BE2C (cell line): ENCODE data around the gene LTC4S.
A peak's percentile ranks its signal among the peaks of the same experiment; 100 is the strongest.

ENCODE experiments used
- DNase-seq: peaks from one replicate; pipeline ENCODE4 v3.0.0-alpha.2; 2020
- H3K27me3 ChIP-seq: fragments of 250-450 bp; sonication (Bioruptor Pico); 2 replicates; pipeline ENCODE4 v1.5.1; 2020; ENCODE audit warnings: mild to moderate bottlenecking
- H3K36me3 ChIP-seq: fragments of 250-450 bp; sonication (Bioruptor Pico); 2 replicates; pipeline ENCODE4 v1.5.1; 2020; ENCODE audit warnings: mild to moderate bottlenecking
- H3K4me1 ChIP-seq: fragments of 250-450 bp; sonication (Bioruptor Pico); 2 replicates; pipeline ENCODE4 v1.5.1; 2020
- H3K4me3 ChIP-seq: 2 replicates; pipeline ENCODE4 v1.5.1; 2011; ENCODE audit warnings: low read depth, low read length
- H3K9me3 ChIP-seq: fragments of 250-450 bp; sonication (Bioruptor Pico); 2 replicates; pipeline ENCODE4 v1.5.1; 2020
- TF ChIP-seq, protein P1 (sequence below): IDR thresholded peaks from 2 replicates; pipeline ENCODE4 v1.5.1; 2012; ENCODE audit warnings: mild to moderate bottlenecking, low read depth, low read length

Gene LTC4S

DNA sequence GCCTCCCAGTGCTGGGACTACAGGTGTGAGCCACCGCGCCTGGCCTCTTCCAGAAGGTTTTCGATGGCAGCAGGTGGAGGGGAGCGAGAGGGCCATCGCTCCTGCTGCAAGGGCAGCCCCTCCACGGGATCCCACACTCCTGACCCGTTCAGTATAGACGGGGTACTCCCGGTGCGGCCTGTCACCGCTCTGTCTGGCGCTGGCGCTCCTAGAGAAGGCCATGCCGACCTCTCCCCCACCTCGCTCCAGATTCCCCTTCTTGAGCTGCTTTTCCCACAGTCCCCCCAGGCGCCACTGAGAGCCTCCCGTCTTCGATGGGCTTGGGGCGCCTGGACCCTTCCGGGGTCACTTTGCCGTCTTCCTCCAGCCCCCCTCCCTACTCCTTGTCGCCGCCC lies 22.6 kb downstream of the LTC4S start:
- H3K27me3 ChIP-seq: no peaks in the 10 kb centered on the region
- DNase-seq: no peak
- no peaks in the 10 kb centered on the region for H3K9me3 ChIP-seq
- peaks cover 19% of the 10 kb centered on the region for H3K4me1 ChIP-seq
- H3K4me3 ChIP-seq: no peak overlapping the region
- H3K36me3 ChIP-seq: peaks cover 9% of the 10 kb centered on the region
- TF ChIP-seq, protein P1, sequence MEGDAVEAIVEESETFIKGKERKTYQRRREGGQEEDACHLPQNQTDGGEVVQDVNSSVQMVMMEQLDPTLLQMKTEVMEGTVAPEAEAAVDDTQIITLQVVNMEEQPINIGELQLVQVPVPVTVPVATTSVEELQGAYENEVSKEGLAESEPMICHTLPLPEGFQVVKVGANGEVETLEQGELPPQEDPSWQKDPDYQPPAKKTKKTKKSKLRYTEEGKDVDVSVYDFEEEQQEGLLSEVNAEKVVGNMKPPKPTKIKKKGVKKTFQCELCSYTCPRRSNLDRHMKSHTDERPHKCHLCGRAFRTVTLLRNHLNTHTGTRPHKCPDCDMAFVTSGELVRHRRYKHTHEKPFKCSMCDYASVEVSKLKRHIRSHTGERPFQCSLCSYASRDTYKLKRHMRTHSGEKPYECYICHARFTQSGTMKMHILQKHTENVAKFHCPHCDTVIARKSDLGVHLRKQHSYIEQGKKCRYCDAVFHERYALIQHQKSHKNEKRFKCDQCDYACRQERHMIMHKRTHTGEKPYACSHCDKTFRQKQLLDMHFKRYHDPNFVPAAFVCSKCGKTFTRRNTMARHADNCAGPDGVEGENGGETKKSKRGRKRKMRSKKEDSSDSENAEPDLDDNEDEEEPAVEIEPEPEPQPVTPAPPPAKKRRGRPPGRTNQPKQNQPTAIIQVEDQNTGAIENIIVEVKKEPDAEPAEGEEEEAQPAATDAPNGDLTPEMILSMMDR: no peak

DNA sequence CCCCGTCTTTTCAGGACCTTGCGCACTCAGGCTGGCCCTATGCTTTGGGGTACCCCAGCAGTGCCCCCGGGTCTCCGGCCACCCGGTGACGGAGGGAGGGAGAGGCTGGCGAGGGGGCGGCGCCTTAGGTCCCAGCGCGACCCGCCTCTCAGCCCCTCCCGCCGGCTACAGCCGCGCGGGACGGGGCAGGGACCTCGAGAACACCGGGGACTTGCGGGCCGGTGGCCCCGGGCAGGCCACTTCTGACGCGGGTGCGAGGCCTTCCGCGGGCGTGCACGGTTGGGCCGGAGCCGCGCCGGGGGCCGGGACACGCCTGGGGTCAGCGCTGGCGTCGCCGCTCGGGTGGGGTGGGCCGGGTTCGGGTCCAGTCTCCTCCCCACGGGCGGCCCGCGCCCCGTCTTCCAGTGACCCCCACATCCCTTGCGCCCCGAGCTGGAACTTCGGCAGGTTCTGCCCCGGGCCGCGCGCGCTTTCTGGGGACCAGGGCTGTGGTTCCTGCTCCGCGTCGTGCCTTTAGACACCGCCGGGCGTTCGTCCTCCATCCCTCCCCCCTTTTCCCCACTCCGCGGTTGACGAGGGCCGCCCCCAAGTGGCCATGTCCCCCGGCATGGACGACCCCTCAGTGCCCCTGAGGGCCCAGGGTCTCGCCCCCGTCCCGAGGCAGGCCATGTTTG lies 23.1 kb downstream of the LTC4S start:
- no peak for DNase-seq

DNA sequence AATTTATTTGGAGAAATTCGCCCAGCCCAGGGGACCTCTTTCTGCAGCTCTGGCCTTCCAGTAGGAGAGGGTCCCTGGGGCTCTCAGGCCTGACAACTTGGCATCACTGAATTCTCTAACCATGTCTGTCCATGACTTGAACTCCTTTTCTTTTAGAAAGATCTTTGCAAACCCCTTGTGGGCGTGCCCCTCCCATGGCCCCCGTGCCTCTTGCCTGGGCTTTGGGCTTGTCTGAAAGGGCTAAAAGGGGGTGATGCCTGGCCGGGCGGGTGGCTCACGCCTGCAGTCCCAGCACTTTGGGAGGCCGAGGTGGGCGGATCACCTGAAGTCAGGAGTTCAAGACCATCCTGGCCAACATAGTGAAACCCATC lies 23.7 kb downstream of the LTC4S start:
- no peak for DNase-seq
- H3K4me1 ChIP-seq: peaks cover 22% of the 10 kb centered on the region
- peak overlapping the region; percentile 32 for H3K4me3 ChIP-seq
- H3K36me3 ChIP-seq: peaks cover 2% of the 10 kb centered on the region; the same call in 1 of the 2 replicates
- TF ChIP-seq, protein P1: no peak
- no peaks in the 10 kb centered on the region for H3K9me3 ChIP-seq
- no peaks in the 10 kb centered on the region for H3K27me3 ChIP-seq

More for the DNA sequence above, 23.1 kb downstream of the LTC4S start:
- H3K4me3 ChIP-seq: peak overlapping the region; percentile 32
- no peaks in the 10 kb centered on the region for H3K27me3 ChIP-seq
- H3K9me3 ChIP-seq: no peaks in the 10 kb centered on the region
- peaks cover 20% of the 10 kb centered on the region for H3K4me1 ChIP-seq
- peaks cover 7% of the 10 kb centered on the region for H3K36me3 ChIP-seq
- TF ChIP-seq, protein P1: peak; percentile 5; the same call in 1 of the 2 replicates

DNA sequence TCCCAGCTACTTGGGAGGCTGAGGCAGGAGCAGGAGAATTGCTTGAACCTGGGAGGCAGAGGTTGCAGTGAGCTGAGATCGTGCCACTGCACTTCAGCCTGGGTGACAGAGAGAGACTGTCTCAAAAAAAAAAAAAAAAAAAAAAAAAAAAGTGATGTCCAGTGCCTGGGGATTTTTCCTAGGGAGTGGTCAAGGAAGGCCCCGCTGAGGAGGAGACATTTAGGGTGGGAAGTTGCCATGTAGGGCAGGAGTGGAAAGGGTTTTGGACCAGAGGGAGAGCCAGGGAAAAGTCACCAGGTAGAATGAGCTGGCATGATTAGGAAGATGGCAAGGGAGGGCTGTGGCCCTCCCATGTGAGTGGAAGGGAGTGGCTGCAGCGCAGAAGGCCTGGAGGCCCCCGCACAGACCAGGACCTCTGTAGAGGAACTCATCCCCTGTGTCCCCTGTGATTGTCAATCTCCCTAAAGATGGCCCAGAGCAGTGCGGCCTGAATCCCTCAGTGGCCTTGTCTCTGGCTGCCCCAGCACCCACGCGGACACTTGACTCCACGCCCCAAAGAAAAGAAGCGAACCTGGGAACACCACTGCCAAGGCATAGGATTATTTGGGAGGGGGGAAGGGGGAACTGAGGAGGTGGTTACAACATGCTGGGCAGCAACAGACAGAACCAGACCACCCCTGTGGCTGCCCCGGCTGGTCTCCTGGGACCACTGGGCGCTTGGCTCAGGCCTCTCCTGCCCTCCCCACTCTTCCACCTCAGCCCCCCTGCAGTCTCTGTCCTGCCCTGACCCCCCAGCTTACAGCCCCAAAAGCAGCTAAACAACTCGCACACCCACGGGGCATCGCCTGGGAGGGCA lies 24.3 kb downstream of the LTC4S start:
- no peaks in the 10 kb centered on the region for H3K9me3 ChIP-seq
- H3K4me1 ChIP-seq: peaks cover 22% of the 10 kb centered on the region
- no peaks in the 10 kb centered on the region for H3K27me3 ChIP-seq
- peaks cover 5% of the 10 kb centered on the region; the same call in 1 of the 2 replicates for H3K36me3 ChIP-seq
- no peak for DNase-seq
- TF ChIP-seq, protein P1: no peak
- peak overlapping the region; percentile 24 for H3K4me3 ChIP-seq

DNA sequence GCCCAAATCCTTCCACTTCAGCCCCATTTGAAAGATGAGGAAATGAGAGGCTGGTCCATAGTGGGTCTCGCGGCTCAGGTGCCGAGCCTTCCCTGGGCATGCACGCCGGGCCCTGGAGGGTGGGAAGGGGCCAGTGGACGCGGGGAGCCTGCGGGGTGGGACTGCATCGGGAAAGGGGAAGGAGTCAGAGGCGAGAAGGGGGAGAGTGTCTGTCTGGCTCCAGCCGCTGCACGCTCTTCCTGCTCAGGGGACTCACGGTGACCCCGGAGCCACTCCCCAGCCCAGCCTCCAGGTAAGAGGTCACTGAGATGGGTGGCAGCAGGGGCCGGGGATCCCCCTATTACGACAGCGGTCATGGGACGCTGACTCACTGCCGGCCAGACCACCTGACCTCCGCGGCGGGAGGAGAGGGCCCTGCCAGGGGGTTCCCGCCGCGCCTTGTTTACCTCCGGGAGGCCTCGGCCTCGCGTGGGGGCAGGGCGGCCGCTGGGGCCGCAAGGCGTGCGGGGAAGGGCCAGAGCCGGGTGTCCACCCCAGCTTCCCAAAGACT lies 25.0 kb downstream of the LTC4S start:
- Histone ChIP-seq H3K4me3 (peak overlapping the region; percentile 24), H3K4me1 (peaks cover 22% of the 10 kb centered on the region), H3K9me3 (no peaks in the 10 kb centered on the region), H3K36me3 (peaks cover 9% of the 10 kb centered on the region), H3K27me3 (no peaks in the 10 kb centered on the region)
- peak; percentile 71 for DNase-seq
- TF ChIP-seq, protein P1: no peak
